ENCODE data around the gene HLCS. TPM values are rescaled to one million over a fixed set of nuclear protein-coding genes. Genes with fewer than 3 reads are reported as not detected.

HLCS gene
- polyA plus RNA-seq, 1 of the 3 experiments (the other 2 are of a cell fraction) = 13.0 TPM

DNA sequence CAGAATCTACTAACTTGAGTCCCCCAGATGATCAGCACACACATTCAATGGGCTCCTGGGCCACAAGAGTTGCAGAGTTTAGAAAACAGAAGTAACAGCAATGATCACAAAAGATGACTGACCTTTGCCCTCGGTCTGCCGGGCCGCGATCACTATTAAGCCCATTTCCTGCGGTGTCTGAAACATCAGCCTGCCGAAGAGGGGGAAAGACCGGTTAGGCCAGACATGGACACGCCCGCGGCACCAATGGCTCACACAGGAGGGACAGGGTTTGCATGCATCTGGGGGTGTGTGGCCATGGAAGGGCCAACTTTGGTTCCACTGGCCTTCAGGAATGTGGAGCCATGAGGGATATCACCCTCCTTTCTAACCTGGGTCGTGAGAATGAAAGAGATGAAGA is 199.4 kb downstream of the HLCS start:
- no peaks in the 10 kb centered on the region for H3K9me2 ChIP-seq
- POLR2A ChIA-PET = no interaction called here
- no peak overlapping the region for H3K27ac ChIP-seq (ENCODE audit: low read depth in 2 of 2, low read length in 1 of 2)
- no peak overlapping the region for H3K4me2 ChIP-seq
- H3K9me3 ChIP-seq = no peaks in the 10 kb centered on the region
- H3F3A ChIP-seq (replicated peaks; ENCODE audit: insufficient read depth) = no peaks in the 10 kb centered on the region
- H3K36me3 ChIP-seq (replicated peaks in 1 of 2; ENCODE audit: control insufficient read depth in 1 of 2, insufficient read depth in 2 of 2, low read length in 1 of 2) = no peaks in the 10 kb centered on the region
- TF ChIP-seq POLR2AphosphoS5 (IDR thresholded peaks at IDR 0.05; ENCODE audit: low read depth, low read length) = no peak
- no peak for TF ChIP-seq RXRA (IDR thresholded peaks at IDR 0.05; ENCODE audit: borderline replicate concordance, low read depth)
- no peaks in the 10 kb centered on the region for H3K79me2 ChIP-seq (ENCODE audit: insufficient read depth)
- CTCF ChIA-PET = no interaction called here
- H3K27me3 ChIP-seq (ENCODE audit: insufficient read depth) = no peaks in the 10 kb centered on the region
- no peak overlapping the region for H2AFZ ChIP-seq (ENCODE audit: low read depth)
- 93% methylated on average over 11 of the region's 11 CpGs for WGBS (ENCODE audit: low lambda C conversion rate)
- H3K4me1 ChIP-seq (ENCODE audit: control insufficient read depth in 1 of 2, insufficient read depth in 2 of 2, low read depth in 1 of 2, low read length in 1 of 2) = no peaks in the 10 kb centered on the region
- no peak overlapping the region for H3K4me3 ChIP-seq (ENCODE audit: low read depth in 2 of 2, low read length in 1 of 2)
- DNase-seq = no peak
- no peak overlapping the region for H3K9ac ChIP-seq
- H4K20me1 ChIP-seq (ENCODE audit: insufficient read depth) = no peaks in the 10 kb centered on the region

DNA sequence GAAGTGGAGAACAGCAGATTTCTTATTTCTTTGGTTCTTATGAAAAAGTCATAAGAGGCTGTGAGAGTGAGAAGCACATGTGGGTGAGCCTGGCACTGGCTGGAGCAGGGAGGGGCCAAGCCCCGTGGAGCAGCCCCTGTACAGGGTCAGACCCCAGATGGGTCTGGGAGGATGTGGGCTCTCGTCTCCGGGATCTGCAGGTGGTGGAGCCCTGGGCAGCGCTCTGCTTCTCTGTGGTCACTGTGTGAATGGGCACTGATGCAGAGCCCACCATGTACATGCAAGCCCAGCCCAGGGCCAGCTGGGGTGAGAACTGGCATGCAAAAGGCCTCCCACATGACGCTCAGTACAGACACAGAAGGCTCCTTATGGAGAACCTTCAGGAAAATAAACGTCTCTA is 200.0 kb downstream of the HLCS start:
- Histone ChIP-seq H3F3A (replicated peaks; ENCODE audit: insufficient read depth) (no peaks in the 10 kb centered on the region), H3K36me3 (replicated peaks in 1 of 2; ENCODE audit: control insufficient read depth in 1 of 2, insufficient read depth in 2 of 2, low read length in 1 of 2) (no peaks in the 10 kb centered on the region), H3K27ac (ENCODE audit: low read depth in 2 of 2, low read length in 1 of 2) (no peak overlapping the region), H3K9me3 (no peaks in the 10 kb centered on the region), H3K79me2 (ENCODE audit: insufficient read depth) (no peaks in the 10 kb centered on the region), H2AFZ (ENCODE audit: low read depth) (no peak overlapping the region), H3K27me3 (ENCODE audit: insufficient read depth) (no peaks in the 10 kb centered on the region), H3K4me3 (ENCODE audit: low read depth in 2 of 2, low read length in 1 of 2) (no peak overlapping the region), H3K9me2 (no peaks in the 10 kb centered on the region), H3K4me2 (no peak overlapping the region), H3K4me1 (ENCODE audit: control insufficient read depth in 1 of 2, insufficient read depth in 2 of 2, low read depth in 1 of 2, low read length in 1 of 2) (no peaks in the 10 kb centered on the region), H4K20me1 (ENCODE audit: insufficient read depth) (no peaks in the 10 kb centered on the region), H3K9ac (no peak overlapping the region)
- DNase-seq = no peak
- 91% methylated on average over 5 of the region's 6 CpGs for WGBS (ENCODE audit: low lambda C conversion rate)
- POLR2A ChIA-PET = no interaction called here
- TF ChIP-seq CHD2 (IDR thresholded peaks at IDR 0.05; ENCODE audit: low read length, partially characterized antibody) (no peak), FOXM1 (IDR thresholded peaks at IDR 0.05; ENCODE audit: low read depth) (no peak), YY1 (IDR thresholded peaks at IDR 0.05; ENCODE audit: low read depth) (no peak), EZH2phosphoT487 (IDR thresholded peaks at IDR 0.05; ENCODE audit: borderline replicate concordance, low read depth) (no peak), GABPA (IDR thresholded peaks at IDR 0.05; ENCODE audit: low read depth) (no peak), RCOR1 (IDR thresholded peaks at IDR 0.05; ENCODE audit: low read length) (no peak), TCF12 (IDR thresholded peaks at IDR 0.05) (no peak), SIN3A (IDR thresholded peaks at IDR 0.05; ENCODE audit: borderline replicate concordance, low read depth, low read length) (no peak)
- TF ChIP-seq, protein P1, sequence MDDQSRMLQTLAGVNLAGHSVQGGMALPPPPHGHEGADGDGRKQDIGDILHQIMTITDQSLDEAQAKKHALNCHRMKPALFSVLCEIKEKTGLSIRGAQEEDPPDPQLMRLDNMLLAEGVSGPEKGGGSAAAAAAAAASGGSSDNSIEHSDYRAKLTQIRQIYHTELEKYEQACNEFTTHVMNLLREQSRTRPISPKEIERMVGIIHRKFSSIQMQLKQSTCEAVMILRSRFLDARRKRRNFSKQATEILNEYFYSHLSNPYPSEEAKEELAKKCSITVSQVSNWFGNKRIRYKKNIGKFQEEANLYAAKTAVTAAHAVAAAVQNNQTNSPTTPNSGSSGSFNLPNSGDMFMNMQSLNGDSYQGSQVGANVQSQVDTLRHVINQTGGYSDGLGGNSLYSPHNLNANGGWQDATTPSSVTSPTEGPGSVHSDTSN (IDR thresholded peaks at IDR 0.05) = no peak
- TF ChIP-seq, protein P2, sequence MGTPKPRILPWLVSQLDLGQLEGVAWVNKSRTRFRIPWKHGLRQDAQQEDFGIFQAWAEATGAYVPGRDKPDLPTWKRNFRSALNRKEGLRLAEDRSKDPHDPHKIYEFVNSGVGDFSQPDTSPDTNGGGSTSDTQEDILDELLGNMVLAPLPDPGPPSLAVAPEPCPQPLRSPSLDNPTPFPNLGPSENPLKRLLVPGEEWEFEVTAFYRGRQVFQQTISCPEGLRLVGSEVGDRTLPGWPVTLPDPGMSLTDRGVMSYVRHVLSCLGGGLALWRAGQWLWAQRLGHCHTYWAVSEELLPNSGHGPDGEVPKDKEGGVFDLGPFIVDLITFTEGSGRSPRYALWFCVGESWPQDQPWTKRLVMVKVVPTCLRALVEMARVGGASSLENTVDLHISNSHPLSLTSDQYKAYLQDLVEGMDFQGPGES (IDR thresholded peaks at IDR 0.05; ENCODE audit: low read depth, low read length) = no peak
- TF ChIP-seq, protein P3, sequence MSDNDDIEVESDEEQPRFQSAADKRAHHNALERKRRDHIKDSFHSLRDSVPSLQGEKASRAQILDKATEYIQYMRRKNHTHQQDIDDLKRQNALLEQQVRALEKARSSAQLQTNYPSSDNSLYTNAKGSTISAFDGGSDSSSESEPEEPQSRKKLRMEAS (IDR thresholded peaks at IDR 0.05; ENCODE audit: low read depth) = no peak
- CTCF ChIA-PET = interaction anchor here (0.9 to 4.6 kb wide), 2 partner anchors 19 to 23 kb away, joined by 3 to 22 read pairs; no protein-coding TSS in a partner anchor
